ES-I3 (cell line): ENCODE measurements around the gene HEATR1.
"Not testable (repeated sequence)": the region's sequence is repeated elsewhere in the genome, so short reads cannot be mapped to it uniquely, and the experiment has no call there.

ENCODE experiments used
- H3K36me3 ChIP-seq: 2 replicates; pipeline ENCODE4 v1.6.1; 2013; ENCODE audit warnings: mild to moderate bottlenecking, low read length, control low read depth, moderate library complexity; ENCODE audit not compliant: insufficient read depth
- H3K4me1 ChIP-seq: 2 replicates; pipeline ENCODE4 v1.6.1; 2013; ENCODE audit warnings: mild to moderate bottlenecking, control low read depth, low read length; ENCODE audit not compliant: insufficient read depth
- H3K9ac ChIP-seq: 2 replicates; pipeline ENCODE4 v1.6.1; 2013; ENCODE audit warnings: low read depth, mild to moderate bottlenecking, low read length, moderate library complexity
- H3K9me3 ChIP-seq: 2 replicates; pipeline ENCODE4 v1.6.1; 2013; ENCODE audit warnings: mild to moderate bottlenecking, low read length, moderate library complexity; ENCODE audit not compliant: control insufficient read depth, insufficient read depth

The HEATR1 gene

GRCh38 chr1:236520445-236521005 is 83.8 kb downstream of the HEATR1 start:
- peaks cover 9% of the 10 kb centered on the region for H3K4me1 ChIP-seq
- H3K36me3 ChIP-seq: no peaks in the 10 kb centered on the region
- no peak overlapping the region for H3K9ac ChIP-seq
- no peaks in the 10 kb centered on the region for H3K9me3 ChIP-seq

GRCh38 chr1:236518322-236518721 is 86.0 kb downstream of the HEATR1 start:
- Histone ChIP-seq H3K9ac (no peak overlapping the region), H3K4me1 (peaks cover 9% of the 10 kb centered on the region), H3K9me3 (no peaks in the 10 kb centered on the region), H3K36me3 (no peaks in the 10 kb centered on the region)

GRCh38 chr1:236516929-236517704 is 87.2 kb downstream of the HEATR1 start:
- Histone ChIP-seq H3K9me3 (no peaks in the 10 kb centered on the region), H3K36me3 (no peaks in the 10 kb centered on the region), H3K9ac (0 out of 2 replicates have a peak overlapping the region, but pooled peaks have one; percentile 3), H3K4me1 (peaks cover 9% of the 10 kb centered on the region)

GRCh38 chr1:236515443-236515958 is 88.8 kb downstream of the HEATR1 start:
- Histone ChIP-seq H3K36me3 (no peaks in the 10 kb centered on the region), H3K9ac (no peak overlapping the region), H3K9me3 (no peaks in the 10 kb centered on the region), H3K4me1 (peaks cover 9% of the 10 kb centered on the region)

- Histone ChIP-seq H3K36me3 (no peaks in the 10 kb centered on the region), H3K9ac (no peak overlapping the region), H3K4me1 (peaks cover 9% of the 10 kb centered on the region), H3K9me3 (no peaks in the 10 kb centered on the region)
Observed at GRCh38 chr1:236514703-236515442, 89.4 kb downstream of the HEATR1 start.

GRCh38 chr1:236511735-236512418 is 92.4 kb downstream of the HEATR1 start:
- peaks cover 3% of the 10 kb centered on the region; the same call in 1 of the 2 replicates for H3K4me1 ChIP-seq
- H3K36me3 ChIP-seq: no peaks in the 10 kb centered on the region
- no peak overlapping the region for H3K9ac ChIP-seq
- H3K9me3 ChIP-seq: no peaks in the 10 kb centered on the region

- no peak overlapping the region for H3K9ac ChIP-seq
- H3K36me3 ChIP-seq: no peaks in the 10 kb centered on the region
- H3K9me3 ChIP-seq: no peaks in the 10 kb centered on the region
- no peaks in the 10 kb centered on the region for H3K4me1 ChIP-seq
Observed at GRCh38 chr1:236509647-236510401, 94.5 kb downstream of the HEATR1 start.

GRCh38 chr1:236509203-236509602 is 95.1 kb downstream of the HEATR1 start:
- Histone ChIP-seq H3K4me1 (no peaks in the 10 kb centered on the region), H3K36me3 (no peaks in the 10 kb centered on the region), H3K9me3 (no peaks in the 10 kb centered on the region), H3K9ac (no peak overlapping the region)

GRCh38 chr1:236508593-236509027 is 95.7 kb downstream of the HEATR1 start:
- Histone ChIP-seq H3K9ac (no peak overlapping the region), H3K36me3 (no peaks in the 10 kb centered on the region), H3K4me1 (no peaks in the 10 kb centered on the region), H3K9me3 (no peaks in the 10 kb centered on the region)

GRCh38 chr1:236507022-236507700 is 97.2 kb downstream of the HEATR1 start:
- Histone ChIP-seq H3K9ac (no peak overlapping the region), H3K4me1 (no peaks in the 10 kb centered on the region), H3K36me3 (no peaks in the 10 kb centered on the region), H3K9me3 (no peaks in the 10 kb centered on the region)

GRCh38 chr1:236504338-236504737 is 100.0 kb downstream of the HEATR1 start:
- H3K36me3 ChIP-seq, H3K9ac ChIP-seq, H3K9me3 ChIP-seq, H3K4me1 ChIP-seq: not testable (repeated sequence)

GRCh38 chr1:236502972-236503639 is 101.2 kb downstream of the HEATR1 start:
- H3K9ac ChIP-seq: peak overlapping the region; percentile 21; the same call in 1 of the 2 replicates
- H3K4me1 ChIP-seq: no peaks in the 10 kb centered on the region
- H3K36me3 ChIP-seq: no peaks in the 10 kb centered on the region
- no peaks in the 10 kb centered on the region for H3K9me3 ChIP-seq

- Histone ChIP-seq H3K9ac (peak overlapping the region; percentile 21; the same call in 1 of the 2 replicates), H3K4me1 (no peaks in the 10 kb centered on the region), H3K36me3 (no peaks in the 10 kb centered on the region), H3K9me3 (no peaks in the 10 kb centered on the region)
Observed at GRCh38 chr1:236502579-236502971, 101.7 kb downstream of the HEATR1 start.
